Measurements from ENCODE around the gene MYOM3.

The MYOM3 gene

GRCh38 chr1:24074817-24075589 lies 36.9 kb downstream of the MYOM3 start:
- Histone ChIP-seq H3K9ac (ENCODE audit: low read length) (no peak overlapping the region), H4K20me1 (ENCODE audit: insufficient read depth, low read length) (no peaks in the 10 kb centered on the region), H3K9me2 (ENCODE audit: low read depth, low read length) (no peaks in the 10 kb centered on the region), H3K4me3 (ENCODE audit: low read depth, low read length, poor library complexity, severe bottlenecking) (no peak overlapping the region), H3K9me3 (ENCODE audit: low read length) (no peaks in the 10 kb centered on the region), H2AFZ (ENCODE audit: low read length) (no peak overlapping the region), H3K4me2 (ENCODE audit: low read length) (no peak overlapping the region), H3K27ac (ENCODE audit: low read depth, low read length, poor library complexity, severe bottlenecking) (no peak overlapping the region), H3K27me3 (ENCODE audit: insufficient read depth, low read length) (peaks cover 3% of the 10 kb centered on the region; the same call in 1 of the 2 replicates), H3K36me3 (ENCODE audit: insufficient read depth, low read length) (no peaks in the 10 kb centered on the region), H3K79me2 (ENCODE audit: insufficient read depth, low read length) (no peaks in the 10 kb centered on the region), H3K4me1 (ENCODE audit: insufficient read depth, low read length, severe bottlenecking) (peaks cover 4% of the 10 kb centered on the region), H3F3A (ENCODE audit: insufficient read depth, low read length) (no peaks in the 10 kb centered on the region)
- TF ChIP-seq CTCF (IDR thresholded peaks at IDR 0.05; ENCODE audit: low read length) (no peak), EZH2 (IDR thresholded peaks at IDR 0.05; ENCODE audit: borderline replicate concordance, low read length) (no peak)

- H2AFZ ChIP-seq (ENCODE audit: low read length), result no peak overlapping the region
- no peak overlapping the region for H3K4me2 ChIP-seq (ENCODE audit: low read length)
- no peaks in the 10 kb centered on the region for H4K20me1 ChIP-seq (ENCODE audit: insufficient read depth, low read length)
- no peaks in the 10 kb centered on the region for H3K36me3 ChIP-seq (ENCODE audit: insufficient read depth, low read length)
- H3K27ac ChIP-seq (ENCODE audit: low read depth, low read length, poor library complexity, severe bottlenecking), result no peak overlapping the region
- no peak overlapping the region for H3K4me3 ChIP-seq (ENCODE audit: low read depth, low read length, poor library complexity, severe bottlenecking)
- TF ChIP-seq EZH2 (IDR thresholded peaks at IDR 0.05; ENCODE audit: borderline replicate concordance, low read length) (no peak), CTCF (IDR thresholded peaks at IDR 0.05; ENCODE audit: low read length) (no peak)
- H3K79me2 ChIP-seq (ENCODE audit: insufficient read depth, low read length), result no peaks in the 10 kb centered on the region
- no peaks in the 10 kb centered on the region for H3K9me2 ChIP-seq (ENCODE audit: low read depth, low read length)
- H3K27me3 ChIP-seq (ENCODE audit: insufficient read depth, low read length), result peaks cover 3% of the 10 kb centered on the region; the same call in 1 of the 2 replicates
- no peaks in the 10 kb centered on the region for H3K9me3 ChIP-seq (ENCODE audit: low read length)
- H3K4me1 ChIP-seq (ENCODE audit: insufficient read depth, low read length, severe bottlenecking), result peaks cover 4% of the 10 kb centered on the region
- H3F3A ChIP-seq (ENCODE audit: insufficient read depth, low read length), result no peaks in the 10 kb centered on the region
- no peak overlapping the region for H3K9ac ChIP-seq (ENCODE audit: low read length)
These were observed 37.7 kb downstream of the MYOM3 start for GRCh38 chr1:24074196-24074595.

- H3K4me1 ChIP-seq (ENCODE audit: insufficient read depth, low read length, severe bottlenecking), result peaks cover 10% of the 10 kb centered on the region
- H3K4me2 ChIP-seq (ENCODE audit: low read length), result no peak overlapping the region
- H3K27ac ChIP-seq (ENCODE audit: low read depth, low read length, poor library complexity, severe bottlenecking), result no peak overlapping the region
- no peak overlapping the region for H3K9ac ChIP-seq (ENCODE audit: low read length)
- H3K4me3 ChIP-seq (ENCODE audit: low read depth, low read length, poor library complexity, severe bottlenecking), result no peak overlapping the region
- H3F3A ChIP-seq (ENCODE audit: insufficient read depth, low read length), result no peaks in the 10 kb centered on the region
- H3K27me3 ChIP-seq (ENCODE audit: insufficient read depth, low read length), result peaks cover 3% of the 10 kb centered on the region; the same call in 1 of the 2 replicates
- no peaks in the 10 kb centered on the region for H3K36me3 ChIP-seq (ENCODE audit: insufficient read depth, low read length)
- H4K20me1 ChIP-seq (ENCODE audit: insufficient read depth, low read length), result no peaks in the 10 kb centered on the region
- no peaks in the 10 kb centered on the region for H3K79me2 ChIP-seq (ENCODE audit: insufficient read depth, low read length)
- no peaks in the 10 kb centered on the region for H3K9me3 ChIP-seq (ENCODE audit: low read length)
- H2AFZ ChIP-seq (ENCODE audit: low read length), result no peak overlapping the region
- TF ChIP-seq EZH2 (IDR thresholded peaks at IDR 0.05; ENCODE audit: borderline replicate concordance, low read length), result no peak
- no peak for TF ChIP-seq CTCF (IDR thresholded peaks at IDR 0.05; ENCODE audit: low read length)
- H3K9me2 ChIP-seq (ENCODE audit: low read depth, low read length), result no peaks in the 10 kb centered on the region
These were observed 40.0 kb downstream of the MYOM3 start for GRCh38 chr1:24071941-24072340.

All from OCI-LY1 (cell line).